ENCODE measurements around the gene CRX.

- TF ChIP-seq POLR2A (IDR thresholded peaks at IDR 0.05; ENCODE audit: low read length) (no peak), GATA1 (IDR thresholded peaks at IDR 0.05; ENCODE audit: low read depth, low read length) (no peak)
Measured at GRCh38 chr19:47796785-47797184, 25.0 kb upstream of the CRX start.

Measured in erythroblast (primary cell).